Glutamatergic neuron (in vitro differentiated cells): ENCODE measurements around the gene FAM3C. TPM values are rescaled to one million over a fixed set of nuclear protein-coding genes. Genes with fewer than 3 reads are reported as not detected.
A peak's percentile ranks its signal among the peaks of the same experiment; 100 is the strongest.

Source experiments
- DNase-seq: peaks from one replicate; pipeline ENCODE4 v3.0.0; 2022
- H3K27ac Mint-ChIP-seq: one replicate; pipeline ENCODE4 v1.8.0; 2020; ENCODE audit warnings: mild to moderate bottlenecking, mixed read lengths, inconsistent platforms; ENCODE audit not compliant: unreplicated experiment
- H3K27me3 Mint-ChIP-seq: one replicate; pipeline ENCODE4 v1.8.0; 2020; ENCODE audit warnings: mild to moderate bottlenecking, moderate library complexity, mixed read lengths, inconsistent platforms; ENCODE audit not compliant: unreplicated experiment
- H3K36me3 Mint-ChIP-seq: one replicate; pipeline ENCODE4 v1.8.0; 2020; ENCODE audit warnings: mild to moderate bottlenecking, mixed read lengths, inconsistent platforms; ENCODE audit not compliant: unreplicated experiment
- H3K4me1 Mint-ChIP-seq: one replicate; pipeline ENCODE4 v1.8.0; 2020; ENCODE audit warnings: mild to moderate bottlenecking, low read depth, mixed read lengths, inconsistent platforms; ENCODE audit not compliant: unreplicated experiment
- H3K4me3 Mint-ChIP-seq: one replicate; pipeline ENCODE4 v1.8.0; 2020; ENCODE audit warnings: mild to moderate bottlenecking, mixed read lengths, inconsistent platforms; ENCODE audit not compliant: unreplicated experiment
- H3K9me3 Mint-ChIP-seq: one replicate; pipeline ENCODE4 v1.8.0; 2020; ENCODE audit warnings: mild to moderate bottlenecking, moderate library complexity, mixed read lengths, inconsistent platforms; ENCODE audit not compliant: unreplicated experiment
- CTCF ChIP-seq: fragments of 200-600 bp; sonication (generic); IDR thresholded peaks from one replicate; pipeline ENCODE4 v1.5.0; 2021; ENCODE audit not compliant: partially characterized antibody, unreplicated experiment
- total RNA-seq: library from RNA; stranded (reverse); fragmentation: NEBNext Ultra II Directional; extraction: Animal tissue kit (Norgen Biotek cat#: 25700); gene quantifications from one replicate; pipeline ENCODE4 v1.2.1, GENCODE V29; 2021; ENCODE audit not compliant: unreplicated experiment

FAM3C gene
- total RNA-seq, 1 donor from 2014 or later: 19.9 TPM

GRCh38 chr7:121401896-121402295 lies 5.8 kb upstream of the FAM3C start:
- Mint-ChIP-seq H3K27ac (no peak overlapping the region), H3K4me1 (no peaks in the 10 kb centered on the region), H3K27me3 (peaks cover 6% of the 10 kb centered on the region), H3K4me3 (no peak overlapping the region), H3K9me3 (no peaks in the 10 kb centered on the region), H3K36me3 (no peaks in the 10 kb centered on the region)
- DNase-seq: no peak
- no peak for TF ChIP-seq CTCF

GRCh38 chr7:121398246-121398645 lies 2.1 kb upstream of the FAM3C start:
- TF ChIP-seq CTCF: no peak
- H3K4me3 Mint-ChIP-seq: no peak overlapping the region
- no peaks in the 10 kb centered on the region for H3K36me3 Mint-ChIP-seq
- no peak overlapping the region for H3K27ac Mint-ChIP-seq
- peaks cover 4% of the 10 kb centered on the region for H3K4me1 Mint-ChIP-seq
- peaks cover 1% of the 10 kb centered on the region for H3K9me3 Mint-ChIP-seq
- DNase-seq: no peak
- H3K27me3 Mint-ChIP-seq: peaks cover 5% of the 10 kb centered on the region

- H3K9me3 Mint-ChIP-seq: peaks cover 1% of the 10 kb centered on the region
- H3K27ac Mint-ChIP-seq: no peak overlapping the region
- H3K36me3 Mint-ChIP-seq: peaks cover under 1% of the 10 kb centered on the region
- TF ChIP-seq CTCF: no peak
- peaks cover 5% of the 10 kb centered on the region for H3K27me3 Mint-ChIP-seq
- H3K4me3 Mint-ChIP-seq: no peak overlapping the region
- no peak for DNase-seq
- H3K4me1 Mint-ChIP-seq: peaks cover 4% of the 10 kb centered on the region
Observed at GRCh38 chr7:121397822-121398221, 1.7 kb upstream of the FAM3C start.

- peaks cover 4% of the 10 kb centered on the region for H3K4me1 Mint-ChIP-seq
- no peak for TF ChIP-seq CTCF
- H3K27ac Mint-ChIP-seq: no peak overlapping the region
- H3K9me3 Mint-ChIP-seq: peaks cover 1% of the 10 kb centered on the region
- H3K4me3 Mint-ChIP-seq: no peak overlapping the region
- DNase-seq: no peak
- peaks cover 4% of the 10 kb centered on the region for H3K36me3 Mint-ChIP-seq
- peaks cover 5% of the 10 kb centered on the region for H3K27me3 Mint-ChIP-seq
Observed at GRCh38 chr7:121397361-121397760, 1.3 kb upstream of the FAM3C start.

GRCh38 chr7:121395494-121395960 lies 581 bp downstream of the FAM3C start:
- DNase-seq: no peak
- peaks cover 1% of the 10 kb centered on the region for H3K9me3 Mint-ChIP-seq
- H3K27me3 Mint-ChIP-seq: peaks cover 5% of the 10 kb centered on the region
- no peak for TF ChIP-seq CTCF
- peaks cover 4% of the 10 kb centered on the region for H3K4me1 Mint-ChIP-seq
- H3K27ac Mint-ChIP-seq: peak overlapping the region; percentile 84
- H3K36me3 Mint-ChIP-seq: peaks cover 4% of the 10 kb centered on the region
- H3K4me3 Mint-ChIP-seq: peak overlapping the region; percentile 94
